ENCODE results near the gene KCNJ10.

- TF ChIP-seq ZFP3 (CRISPR knock-in tag; IDR thresholded peaks at IDR 0.05) (no peak), SNAI2 (CRISPR knock-in tag; IDR thresholded peaks at IDR 0.05) (no peak), PATZ1 (CRISPR knock-in tag; IDR thresholded peaks at IDR 0.05; ENCODE audit: borderline replicate concordance) (no peak), OSR1 (CRISPR knock-in tag; IDR thresholded peaks at IDR 0.05) (no peak), TCF4 (CRISPR knock-in tag; IDR thresholded peaks at IDR 0.05; ENCODE audit: borderline replicate concordance) (no peak), ZFP30 (CRISPR knock-in tag; IDR thresholded peaks at IDR 0.05) (no peak), TSHZ2 (CRISPR knock-in tag; IDR thresholded peaks at IDR 0.05) (no peak), ZNF70 (CRISPR knock-in tag; IDR thresholded peaks at IDR 0.05) (no peak), ARNTL (CRISPR knock-in tag; IDR thresholded peaks at IDR 0.05; ENCODE audit: borderline replicate concordance, low read depth) (no peak), ZC3H10 (CRISPR knock-in tag; IDR thresholded peaks at IDR 0.05) (no peak), CSDC2 (CRISPR knock-in tag; IDR thresholded peaks at IDR 0.05) (no peak), ESRRG (CRISPR knock-in tag; IDR thresholded peaks at IDR 0.05) (no peak)
Measured at GRCh38 chr1:159986093-159986492, 83.9 kb downstream of the KCNJ10 start.
